Activated CD8-positive, alpha-beta T cell treated with anti-CD3 and anti-CD28 coated beads for 36 hours (primary cell): ENCODE results near the gene TMEM120B. TPM values are rescaled to one million over a fixed set of nuclear protein-coding genes. Genes with fewer than 3 reads are reported as not detected.
"Not testable (repeated sequence)": the region's sequence is repeated elsewhere in the genome, so short reads cannot be mapped to it uniquely, and the experiment has no call there.

ENCODE experiments used
- ATAC-seq: fragments of 200-7000 bp; cut with Tn5 transposase; one replicate; pipeline ENCODE4 v1.10.0; 2021; ENCODE audit warnings: mild to moderate bottlenecking, moderate library complexity
- CTCF ChIA-PET: fragments of 350-600 bp; sonication (Branson Sonifier 250); formaldehyde crosslinking; loops from one replicate; lab custom pipeline; 2021; ENCODE audit warnings: antibody characterized with exemption; lab: Charles Lee
- POLR2A ChIA-PET: fragments of 350-600 bp; sonication (Branson Sonifier 250); formaldehyde crosslinking; loops from one replicate; lab custom pipeline; 2021; ENCODE audit warnings: antibody characterized with exemption; lab: Charles Lee
- DNase-seq: peaks from one replicate; pipeline ENCODE4 v3.0.0-alpha.2; 2020
- H3K27ac Mint-ChIP-seq: one replicate; pipeline ENCODE4 v1.8.0; 2021; ENCODE audit warnings: mild to moderate bottlenecking, mixed read lengths
- H3K27me3 Mint-ChIP-seq: one replicate; pipeline ENCODE4 v1.8.0; 2021; ENCODE audit warnings: mixed read lengths
- H3K36me3 Mint-ChIP-seq: one replicate; pipeline ENCODE4 v1.8.0; 2021; ENCODE audit warnings: low read depth, mixed read lengths
- H3K4me1 Mint-ChIP-seq: one replicate; pipeline ENCODE4 v1.8.0; 2021; ENCODE audit warnings: low read depth, mixed read lengths
- H3K4me3 Mint-ChIP-seq: one replicate; pipeline ENCODE4 v1.8.0; 2021; ENCODE audit warnings: mild to moderate bottlenecking, moderate library complexity, mixed read lengths
- H3K9me3 Mint-ChIP-seq: one replicate; pipeline ENCODE4 v1.8.0; 2021; ENCODE audit warnings: mixed read lengths
- intact Hi-C: fragments of 100-400 bp; cut with micrococcal nuclease; formaldehyde crosslinking; loops from one replicate; pipeline ENCODE4 v1.10.0; 2022
- total RNA-seq, 2 experiments: library from RNA; stranded (reverse); gene quantifications; one replicate each; pipeline ENCODE4 v1.2.3, GENCODE V29; 2021
- TF ChIP-seq, protein P1 (sequence below): fragments of 200-600 bp; IDR thresholded peaks from one replicate; pipeline ENCODE4 v1.8.0; 2022; ENCODE audit warnings: antibody characterized with exemption, mild to moderate bottlenecking

TMEM120B gene
- total RNA-seq, 2 experiments from 2014 or later = 11.7 to 12.7 TPM

DNA sequence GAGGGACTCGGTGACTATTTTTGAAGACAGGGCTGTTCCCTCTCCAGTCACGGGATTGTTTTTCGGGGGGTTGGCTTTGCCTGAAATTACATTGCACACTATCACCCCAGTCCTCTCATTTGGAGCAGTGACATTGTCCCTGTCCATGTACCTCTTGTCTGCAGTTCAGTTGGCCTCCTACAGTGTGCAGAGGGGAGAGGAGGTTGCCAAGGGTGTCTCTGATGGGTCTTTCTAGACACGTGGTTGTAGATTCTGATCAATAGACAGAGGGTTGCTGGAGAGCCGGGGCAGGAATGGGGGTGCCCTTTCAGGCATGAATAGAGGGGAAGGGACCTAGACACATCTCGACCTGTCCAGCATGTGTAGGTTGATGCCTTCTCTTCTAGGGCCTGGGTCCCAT is 1.2 kb downstream of the TMEM120B start:
- CTCF ChIA-PET = interaction anchor here (1.2 to 4.3 kb wide), 4 partner anchors 13 to 98 kb away, joined by 3 to 48 read pairs (median 8); partner anchors contain the start of genes ORAI1 and RHOF
- Mint-ChIP-seq H3K27me3 (no peaks in the 10 kb centered on the region), H3K36me3 (peaks cover 6% of the 10 kb centered on the region), H3K27ac (peak overlapping the region; percentile 23), H3K9me3 (no peaks in the 10 kb centered on the region), H3K4me1 (peaks cover 17% of the 10 kb centered on the region), H3K4me3 (peak overlapping the region; percentile 84)
- peak; percentile 11 for DNase-seq
- intact Hi-C loops = no loop called here
- ATAC-seq = peak; percentile 17
- TF ChIP-seq, protein P1, sequence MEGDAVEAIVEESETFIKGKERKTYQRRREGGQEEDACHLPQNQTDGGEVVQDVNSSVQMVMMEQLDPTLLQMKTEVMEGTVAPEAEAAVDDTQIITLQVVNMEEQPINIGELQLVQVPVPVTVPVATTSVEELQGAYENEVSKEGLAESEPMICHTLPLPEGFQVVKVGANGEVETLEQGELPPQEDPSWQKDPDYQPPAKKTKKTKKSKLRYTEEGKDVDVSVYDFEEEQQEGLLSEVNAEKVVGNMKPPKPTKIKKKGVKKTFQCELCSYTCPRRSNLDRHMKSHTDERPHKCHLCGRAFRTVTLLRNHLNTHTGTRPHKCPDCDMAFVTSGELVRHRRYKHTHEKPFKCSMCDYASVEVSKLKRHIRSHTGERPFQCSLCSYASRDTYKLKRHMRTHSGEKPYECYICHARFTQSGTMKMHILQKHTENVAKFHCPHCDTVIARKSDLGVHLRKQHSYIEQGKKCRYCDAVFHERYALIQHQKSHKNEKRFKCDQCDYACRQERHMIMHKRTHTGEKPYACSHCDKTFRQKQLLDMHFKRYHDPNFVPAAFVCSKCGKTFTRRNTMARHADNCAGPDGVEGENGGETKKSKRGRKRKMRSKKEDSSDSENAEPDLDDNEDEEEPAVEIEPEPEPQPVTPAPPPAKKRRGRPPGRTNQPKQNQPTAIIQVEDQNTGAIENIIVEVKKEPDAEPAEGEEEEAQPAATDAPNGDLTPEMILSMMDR = no peak
- POLR2A ChIA-PET = interaction anchor here (0.6 kb wide), 1 partner anchor 171 kb away, joined by 3 read pairs; no protein-coding TSS in a partner anchor

DNA sequence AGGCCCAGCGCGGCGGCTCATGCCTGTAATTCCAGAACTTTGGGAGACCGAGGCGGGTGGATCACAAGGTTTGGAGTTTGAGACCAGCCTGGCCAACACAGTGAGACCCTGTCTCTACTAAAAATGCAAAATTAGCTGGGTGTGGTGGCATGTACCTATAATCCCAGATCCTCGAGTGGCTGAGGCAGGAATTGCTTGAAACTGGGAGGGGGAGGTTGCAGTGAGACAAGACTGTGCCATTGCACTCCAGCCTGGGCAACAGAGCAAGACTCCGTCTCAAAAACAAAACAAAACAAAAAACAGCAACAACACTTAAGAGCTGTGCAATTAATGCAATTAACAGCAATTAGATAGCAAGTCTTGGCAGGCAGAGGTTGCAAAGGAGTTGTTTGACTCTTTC is 2.5 kb downstream of the TMEM120B start:
- H3K9me3 Mint-ChIP-seq, ATAC-seq, H3K36me3 Mint-ChIP-seq, H3K27me3 Mint-ChIP-seq, H3K27ac Mint-ChIP-seq, POLR2A ChIA-PET, DNase-seq, intact Hi-C loops, H3K4me3 Mint-ChIP-seq: not testable (repeated sequence)
- H3K4me1 Mint-ChIP-seq = peaks cover 23% of the 10 kb centered on the region
- CTCF ChIA-PET = interaction anchor here (1.4 kb wide), 1 partner anchor 79 kb away, joined by 7 read pairs; the partner anchor contains the start of gene RHOF

DNA sequence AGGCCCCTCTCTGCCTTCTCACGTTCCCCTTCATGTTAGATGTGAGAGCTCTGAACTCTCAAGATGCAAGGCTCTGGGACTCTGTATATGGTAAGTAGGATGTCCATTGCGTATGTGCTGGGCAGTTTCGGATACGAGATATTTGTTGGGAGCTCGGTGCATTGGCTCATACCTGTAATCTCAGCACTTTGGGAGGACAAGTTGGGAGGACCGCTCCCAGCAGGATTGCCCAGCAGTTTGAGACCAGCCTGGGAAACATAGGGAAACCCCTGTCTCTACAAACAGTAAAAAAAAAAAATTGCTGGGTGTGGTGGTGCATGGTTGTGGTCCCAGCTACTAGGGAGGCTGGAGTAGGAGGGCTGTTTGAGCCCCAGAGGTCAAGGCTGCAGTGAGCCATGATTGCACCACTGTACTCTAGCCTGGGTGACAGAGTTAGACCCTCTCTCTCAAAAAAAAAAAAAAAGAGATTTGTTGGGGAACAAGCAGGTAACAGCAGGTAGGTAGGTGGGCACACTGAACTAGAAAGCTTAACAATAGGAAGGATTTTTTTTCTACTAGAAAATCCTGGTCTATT is 3.4 kb downstream of the TMEM120B start:
- H3K4me3 Mint-ChIP-seq = no peak overlapping the region
- H3K27me3 Mint-ChIP-seq = no peaks in the 10 kb centered on the region
- POLR2A ChIA-PET = interaction anchor here (0.7 kb wide), 1 partner anchor 77 kb away, joined by 3 read pairs; the partner anchor contains the start of gene RHOF
- DNase-seq (no peak), ATAC-seq (no peak)
- no peaks in the 10 kb centered on the region for H3K9me3 Mint-ChIP-seq
- CTCF ChIA-PET = interaction anchor here (0.7 to 1.4 kb wide), 3 partner anchors 57 to 272 kb away, joined by 3 to 7 read pairs (median 3); partner anchors contain the start of gene RHOF
- TF ChIP-seq, protein P1 = no peak
- H3K36me3 Mint-ChIP-seq = peaks cover 6% of the 10 kb centered on the region
- H3K4me1 Mint-ChIP-seq = peaks cover 24% of the 10 kb centered on the region
- H3K27ac Mint-ChIP-seq = no peak overlapping the region
- intact Hi-C loops = no loop called here

DNA sequence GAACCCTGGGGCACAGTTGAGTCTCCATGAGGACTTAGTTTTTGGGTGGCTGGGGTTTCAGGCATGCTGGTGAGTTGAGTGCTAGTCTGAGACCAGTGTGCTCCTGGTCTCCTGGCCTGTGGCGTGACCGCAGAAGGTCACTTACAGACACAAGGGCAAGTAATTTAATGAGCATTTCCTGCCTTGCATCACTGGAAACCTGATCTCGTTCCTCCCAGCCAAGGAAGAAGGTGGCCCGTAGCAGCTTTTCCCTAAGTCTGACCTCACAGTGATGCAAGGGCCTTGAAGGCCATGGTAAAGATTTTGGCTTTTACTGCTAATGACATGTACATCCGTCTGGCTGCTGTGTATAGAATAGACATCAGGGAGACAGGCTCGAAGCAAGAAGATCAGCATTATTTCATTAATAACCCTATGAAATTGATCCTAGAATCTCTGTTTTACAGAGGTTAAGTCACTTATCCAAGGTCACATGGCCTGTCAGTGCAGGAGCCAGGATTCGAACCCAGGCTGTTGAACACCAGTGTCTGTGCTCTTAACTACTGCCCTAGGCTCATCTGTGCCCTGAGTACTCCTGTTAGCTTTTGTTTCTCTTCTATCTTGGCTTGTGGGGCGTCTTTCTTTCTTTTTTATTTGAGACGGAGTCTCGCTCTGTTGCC is 4.6 kb downstream of the TMEM120B start:
- no peak overlapping the region for H3K27ac Mint-ChIP-seq
- peaks cover 6% of the 10 kb centered on the region for H3K36me3 Mint-ChIP-seq
- H3K9me3 Mint-ChIP-seq = no peaks in the 10 kb centered on the region
- H3K27me3 Mint-ChIP-seq = no peaks in the 10 kb centered on the region
- peaks cover 20% of the 10 kb centered on the region for H3K4me1 Mint-ChIP-seq
- DNase-seq (no peak), ATAC-seq (no peak)
- CTCF ChIA-PET = interaction anchor here (1.2 to 4.7 kb wide), 4 partner anchors 53 to 95 kb away, joined by 3 to 27 read pairs (median 7); partner anchors contain the start of gene RHOF
- intact Hi-C loops = no loop called here
- no peak overlapping the region for H3K4me3 Mint-ChIP-seq
- TF ChIP-seq, protein P1 = no peak
- POLR2A ChIA-PET = interaction anchor here (1.1 kb wide), 1 partner anchor 39 kb away, joined by 3 read pairs; no protein-coding TSS in a partner anchor

DNA sequence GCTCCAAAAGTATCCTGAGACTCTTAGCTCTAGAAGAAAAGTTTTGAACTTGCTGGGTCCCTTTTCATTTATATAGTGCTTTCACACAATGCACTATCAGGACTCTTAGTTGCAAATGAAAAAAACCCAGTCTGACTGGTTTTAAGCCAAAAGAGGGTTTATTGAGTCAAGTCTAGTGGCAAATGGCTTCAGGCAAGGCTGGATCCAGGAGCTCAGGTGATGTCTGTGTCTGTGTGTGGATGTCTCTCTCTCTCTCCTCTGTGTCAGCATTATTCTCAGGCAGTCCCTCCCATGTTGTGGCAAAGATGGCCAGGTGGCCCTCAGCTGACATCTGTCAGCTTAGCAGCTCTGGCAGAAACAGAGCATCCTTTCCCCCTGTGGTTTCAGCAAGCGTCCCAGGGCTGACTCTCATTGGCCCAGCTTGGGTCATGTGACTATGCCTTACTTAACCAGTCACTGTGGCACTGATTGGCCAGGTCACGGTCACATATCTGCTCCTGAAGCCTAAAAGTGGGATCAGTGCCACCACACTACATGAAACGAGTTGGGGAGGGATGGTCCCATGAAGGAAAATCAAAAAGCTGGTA is 6.2 kb downstream of the TMEM120B start:
- DNase-seq = peak; percentile 37
- TF ChIP-seq, protein P1 = no peak
- POLR2A ChIA-PET = interaction anchor here (0.6 to 1.0 kb wide), 2 partner anchors 99 to 372 kb away, joined by 3 read pairs; no protein-coding TSS in a partner anchor
- H3K4me1 Mint-ChIP-seq = peaks cover 18% of the 10 kb centered on the region
- intact Hi-C loops = no loop called here
- H3K9me3 Mint-ChIP-seq = no peaks in the 10 kb centered on the region
- H3K27me3 Mint-ChIP-seq = no peaks in the 10 kb centered on the region
- H3K27ac Mint-ChIP-seq = no peak overlapping the region
- ATAC-seq = peak; percentile 49
- CTCF ChIA-PET = interaction anchor here (1.0 to 4.7 kb wide), 7 partner anchors 8 to 93 kb away, joined by 3 to 27 read pairs (median 4); partner anchors contain the start of gene RHOF
- no peak overlapping the region for H3K4me3 Mint-ChIP-seq
- H3K36me3 Mint-ChIP-seq = peaks cover 9% of the 10 kb centered on the region
